ENCODE data around the gene RAX2. TPM values are rescaled to one million over a fixed set of nuclear protein-coding genes. Genes with fewer than 3 reads are reported as not detected.

The RAX2 gene
- total RNA-seq, 1 donor from 2014 or later = not detected

- Histone ChIP-seq H3K27me3 (no peaks in the 10 kb centered on the region), H3K4me1 (no peaks in the 10 kb centered on the region), H3K36me3 (no peaks in the 10 kb centered on the region), H3K27ac (no peak overlapping the region), H3K9me3 (no peaks in the 10 kb centered on the region), H3K4me3 (no peak overlapping the region)
- TF ChIP-seq POLR2AphosphoS5 (IDR thresholded peaks at IDR 0.05; ENCODE audit: insufficient read depth in 1 of 2, low read depth in 1 of 2) (no peak), POLR2A (IDR thresholded peaks at IDR 0.05) (no peak), CTCF (IDR thresholded peaks at IDR 0.05) (no peak)
- DNase-seq (ENCODE audit: extremely low spot score in 2 of 2) = no peak
- intact Hi-C loops (cut with DNase I) = no loop called here
Observed at GRCh38 chr19:3743486-3743885, 28.5 kb downstream of the RAX2 start.

GRCh38 chr19:3740431-3740830 is 31.6 kb downstream of the RAX2 start:
- H3K4me1 ChIP-seq = no peaks in the 10 kb centered on the region
- H3K9me3 ChIP-seq = no peaks in the 10 kb centered on the region
- H3K27me3 ChIP-seq = no peaks in the 10 kb centered on the region
- no peak overlapping the region for H3K4me3 ChIP-seq
- no peak for DNase-seq (ENCODE audit: extremely low spot score in 2 of 2)
- no peaks in the 10 kb centered on the region for H3K36me3 ChIP-seq
- H3K27ac ChIP-seq = no peak overlapping the region
- TF ChIP-seq CTCF (IDR thresholded peaks at IDR 0.05) (no peak), POLR2A (IDR thresholded peaks at IDR 0.05) (no peak), POLR2AphosphoS5 (IDR thresholded peaks at IDR 0.05; ENCODE audit: insufficient read depth in 1 of 2, low read depth in 1 of 2) (no peak)
- intact Hi-C loops (cut with DNase I) = no loop called here

DNA sequence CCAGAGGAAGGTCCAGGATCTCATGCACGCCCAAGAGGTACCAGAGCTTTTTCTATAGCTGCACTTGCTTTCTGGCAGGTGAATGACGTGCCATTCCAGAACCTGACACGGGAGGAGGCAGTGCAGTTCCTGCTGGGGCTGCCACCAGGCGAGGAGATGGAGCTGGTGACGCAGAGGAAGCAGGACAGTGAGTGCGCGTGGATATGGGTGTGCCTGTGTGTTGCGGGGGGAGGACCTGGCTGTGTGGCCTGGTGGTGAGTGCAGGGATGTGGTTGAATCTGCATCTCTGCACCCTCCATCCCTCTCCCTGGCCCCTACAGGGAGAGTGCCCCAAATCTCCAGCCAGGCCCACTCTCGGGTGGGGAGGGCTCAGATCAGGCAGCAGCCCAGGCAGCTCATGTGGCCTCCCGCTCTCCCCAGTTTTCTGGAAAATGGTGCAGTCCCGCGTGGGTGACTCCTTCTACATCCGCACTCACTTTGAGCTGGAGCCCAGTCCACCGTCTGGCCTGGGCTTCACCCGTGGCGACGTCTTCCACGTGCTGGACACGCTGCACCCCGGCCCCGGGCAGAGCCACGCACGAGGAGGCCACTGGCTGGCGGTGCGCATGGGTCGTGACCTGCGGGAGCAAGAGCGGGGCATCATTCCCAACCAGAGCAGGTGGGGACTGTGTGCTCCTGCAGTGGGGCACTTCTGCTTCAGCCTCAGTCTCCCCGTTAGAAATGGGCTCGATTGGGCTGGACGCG is 33.4 kb downstream of the RAX2 start:
- Histone ChIP-seq H3K27ac (no peak overlapping the region), H3K4me3 (no peak overlapping the region), H3K9me3 (no peaks in the 10 kb centered on the region), H3K4me1 (no peaks in the 10 kb centered on the region), H3K27me3 (no peaks in the 10 kb centered on the region), H3K36me3 (no peaks in the 10 kb centered on the region)
- intact Hi-C loops (cut with DNase I) = no loop called here
- no peak for DNase-seq (ENCODE audit: extremely low spot score in 2 of 2)
- no peak for TF ChIP-seq CTCF (IDR thresholded peaks at IDR 0.05)

GRCh38 chr19:3737487-3738205 is 34.4 kb downstream of the RAX2 start:
- no peak for TF ChIP-seq CTCF (IDR thresholded peaks at IDR 0.05)
- no peak for TF ChIP-seq POLR2A (IDR thresholded peaks at IDR 0.05)
- no peak for TF ChIP-seq POLR2AphosphoS5 (IDR thresholded peaks at IDR 0.05; ENCODE audit: insufficient read depth in 1 of 2, low read depth in 1 of 2)
- no peak overlapping the region for H3K4me3 ChIP-seq
- no peaks in the 10 kb centered on the region for H3K4me1 ChIP-seq
- no peak for DNase-seq (ENCODE audit: extremely low spot score in 2 of 2)
- H3K27ac ChIP-seq = no peak overlapping the region
- H3K36me3 ChIP-seq = no peaks in the 10 kb centered on the region
- H3K9me3 ChIP-seq = no peaks in the 10 kb centered on the region
- intact Hi-C loops (cut with DNase I) = no loop called here
- no peaks in the 10 kb centered on the region for H3K27me3 ChIP-seq

GRCh38 chr19:3736106-3736724 is 35.8 kb downstream of the RAX2 start:
- Histone ChIP-seq H3K9me3 (no peaks in the 10 kb centered on the region), H3K4me3 (no peak overlapping the region), H3K27me3 (no peaks in the 10 kb centered on the region), H3K36me3 (no peaks in the 10 kb centered on the region), H3K4me1 (no peaks in the 10 kb centered on the region), H3K27ac (no peak overlapping the region)
- intact Hi-C loops (cut with DNase I) = no loop called here
- no peak for TF ChIP-seq POLR2AphosphoS5 (IDR thresholded peaks at IDR 0.05; ENCODE audit: insufficient read depth in 1 of 2, low read depth in 1 of 2)
- TF ChIP-seq POLR2A (IDR thresholded peaks at IDR 0.05) = no peak
- no peak for TF ChIP-seq CTCF (IDR thresholded peaks at IDR 0.05)
- DNase-seq (ENCODE audit: extremely low spot score in 2 of 2) = no peak
